T-cell (primary cell): ENCODE results near the gene EEF2. TPM values are rescaled to one million over a fixed set of nuclear protein-coding genes. Genes with fewer than 3 reads are reported as not detected.

Experiments used
- ATAC-seq, 4 experiments: fragments of 200-7000 bp in 3 of 4; fragments of 150-1000 bp in 1 of 4; cut with Tn5 transposase; replicated peaks in 1 of 4; 1 replicate in 3 of 4; 2 replicates in 1 of 4; pipeline ENCODE4 v1.10.0; 2021; ENCODE audit warnings: moderate library complexity in 3 of 4, mild to moderate bottlenecking in 2 of 4, moderate number of reproducible peaks in 1 of 4
- CTCF ChIA-PET, 2 donors: fragments of 300-600 bp; sonication (Branson Sonifier 250); formaldehyde crosslinking; loops; one replicate each; lab custom pipeline; 2022; ENCODE audit warnings: antibody characterized with exemption in 2 of 2; lab: Charles Lee
- POLR2A ChIA-PET, 2 donors: fragments of 300-600 bp; sonication (Branson Sonifier 250); formaldehyde crosslinking; loops; one replicate each; lab custom pipeline; 2022; ENCODE audit warnings: antibody characterized with exemption in 2 of 2; lab: Charles Lee
- DNase-seq, 35 experiments: peaks; one replicate each; pipeline versions ENCODE4 v3.0.0 to v3.0.0-alpha.2; 2013 to 2023
- H3K27ac ChIP-seq: one replicate; pipeline ENCODE4 v1.5.1; 2013; ENCODE audit warnings: low read length
- H3K27me3 ChIP-seq, 2 experiments: replicated peaks in 1 of 2; 1 replicate in 1 of 2; 2 replicates in 1 of 2; pipeline versions ENCODE4 v1.6.1 to v1.7.0; 2013; ENCODE audit warnings: low read length in 1 of 2, mixed read lengths in 1 of 2; ENCODE audit not compliant: control insufficient read depth in 2 of 2, insufficient read depth in 2 of 2; ENCODE audit errors: extremely low read depth in 1 of 2
- H3K36me3 ChIP-seq, 2 donors: 1 replicate in 1 of 2; 2 replicates in 1 of 2; pipeline versions ENCODE4 v1.6.1 to v1.7.0; 2013; ENCODE audit warnings: low read length in 1 of 2; ENCODE audit not compliant: control insufficient read depth in 2 of 2, insufficient read depth in 1 of 2; ENCODE audit errors: extremely low read depth in 1 of 2
- H3K4me1 ChIP-seq, 2 experiments: 1 replicate in 1 of 2; 2 replicates in 1 of 2; pipeline versions ENCODE4 v1.6.1 to v1.7.0; 2013; ENCODE audit warnings: low read length in 2 of 2, mixed read lengths in 1 of 2; ENCODE audit not compliant: insufficient read depth in 2 of 2, control insufficient read depth in 1 of 2; ENCODE audit errors: extremely low read depth in 1 of 2
- H3K4me3 ChIP-seq, 2 donors: 1 replicate in 1 of 2; 2 replicates in 1 of 2; pipeline versions ENCODE4 v1.5.1 to v1.7.0; 2013; ENCODE audit warnings: mild to moderate bottlenecking in 2 of 2, low read length in 1 of 2, moderate library complexity in 1 of 2; ENCODE audit not compliant: control insufficient read depth in 1 of 2; ENCODE audit errors: extremely low read depth in 1 of 2
- H3K9me3 ChIP-seq: 2 replicates; pipeline ENCODE4 v1.7.0; 2013
- H3K27ac Mint-ChIP-seq, 2 donors: one replicate each; pipeline ENCODE4 v1.8.0; 2020 to 2021; ENCODE audit warnings: mild to moderate bottlenecking in 2 of 2, mixed read lengths in 2 of 2
- H3K27me3 Mint-ChIP-seq, 2 donors: one replicate each; pipeline ENCODE4 v1.8.0; 2021 to 2022; ENCODE audit warnings: mixed read lengths in 2 of 2
- H3K36me3 Mint-ChIP-seq: one replicate; pipeline ENCODE4 v1.8.0; 2021; ENCODE audit warnings: mixed read lengths
- H3K4me1 Mint-ChIP-seq, 3 donors: one replicate each; pipeline ENCODE4 v1.8.0; 2020 to 2022; ENCODE audit warnings: mixed read lengths in 3 of 3, mild to moderate bottlenecking in 1 of 3
- H3K4me3 Mint-ChIP-seq, 3 donors: one replicate each; pipeline ENCODE4 v1.8.0; 2020 to 2022; ENCODE audit warnings: mild to moderate bottlenecking in 3 of 3, mixed read lengths in 3 of 3, moderate library complexity in 3 of 3
- H3K9me3 Mint-ChIP-seq, 3 donors: one replicate each; pipeline ENCODE4 v1.8.0; 2020 to 2022; ENCODE audit warnings: mixed read lengths in 3 of 3
- WGBS: methylation state at CpG from one replicate; pipeline ENCODE4 v1.1.5; 2013; ENCODE audit warnings: missing lambda C conversion rate; ENCODE audit not compliant: insufficient coverage; 5-methylcytosine and 5-hydroxymethylcytosine counted together
- total RNA-seq, 35 experiments: library from RNA in 6 of 35; stranded (reverse) in 6 of 35; fragments of 120-200 nt in 1 of 35; gene quantifications; one replicate each; pipeline versions ENCODE4 v1.2.1 to v1.2.4 and lab custom pipeline; 2013 to 2026

The EEF2 gene
- 1,000 to 10,000 TPM; 2,379 to 2,775 (median 2,439) TPM for total RNA-seq
- 2,601 TPM for total RNA-seq (2013)
- 2,595 to 4,141 (median 3,233) reads per million in 29 experiments for total RNA-seq (lab: John Stamatoyannopoulos, UW)

DNA sequence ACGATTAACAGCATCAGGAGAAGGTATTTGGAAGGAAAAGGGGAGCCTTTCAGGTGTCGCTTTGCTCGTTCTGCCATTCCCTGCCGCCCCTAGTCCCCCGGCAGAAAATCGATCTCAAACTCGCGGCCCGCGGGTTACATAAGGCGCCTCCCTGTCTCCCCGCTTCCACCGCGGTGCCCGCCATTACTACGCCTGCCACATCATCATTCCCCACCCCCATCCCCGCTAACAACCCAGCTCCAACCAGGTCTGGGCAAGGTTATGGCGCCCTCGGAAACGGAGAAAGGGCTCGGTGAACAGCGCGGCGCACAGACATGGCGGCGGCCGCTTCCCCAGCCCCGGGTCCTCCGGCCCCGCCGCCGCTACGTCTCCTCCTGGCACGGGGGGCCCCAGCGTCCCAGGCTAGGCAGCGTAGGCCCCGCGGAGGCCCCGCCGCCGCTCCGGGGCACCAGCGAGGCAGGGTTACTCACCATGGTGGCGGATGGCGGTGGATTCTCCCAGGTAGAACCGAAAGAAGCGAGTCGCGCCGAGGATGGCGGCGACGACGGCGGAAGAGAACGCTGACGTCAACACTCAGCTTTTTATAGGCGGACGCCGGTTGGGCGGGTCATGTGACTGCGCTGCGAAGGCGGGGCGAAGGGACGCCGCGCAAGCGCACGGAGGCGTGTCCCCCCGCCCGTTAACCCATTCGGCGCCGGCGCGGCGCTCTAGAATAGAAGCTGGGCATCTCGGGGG, at the start of gene EEF2:
Gene EEF2 (minus strand): TSS at position 556 of the 735 bp plus-strand sequence. CDS start 83 bp downstream, at position 473.
- peaks cover 52 to 57% (median 54%) of the 10 kb centered on the region in 3 donors for H3K4me1 Mint-ChIP-seq
- ChIA-PET POLR2A (interaction anchor here (0.6 to 1.1 kb wide), 6 partner anchors 14 to 1470 kb away, joined by 3 to 4 read pairs (median 3); no protein-coding TSS in a partner anchor), CTCF (interaction anchor here (0.5 to 1.0 kb wide), 5 partner anchors 14 to 81 kb away, joined by 3 to 6 read pairs (median 3); partner anchors contain the start of genes DAPK3 (in 1 of the 2) and PIAS4 (in 1 of the 2))
- no peaks in the 10 kb centered on the region for H3K9me3 ChIP-seq
- H3K4me3 ChIP-seq, result peak within 1 kb of the TSS; percentile 89 to 90
- peaks cover 33% of the 10 kb centered on the region for H3K36me3 Mint-ChIP-seq
- peak within 1 kb of the TSS; percentile 92 for H3K27ac ChIP-seq
- no peaks in the 10 kb centered on the region for H3K27me3 Mint-ChIP-seq
- H3K4me3 Mint-ChIP-seq, result peak within 1 kb of the TSS; percentile 92 to 97 (median 95)
- DNase-seq (peak; percentile 78 to 97 (median 90)), ATAC-seq (peak; percentile 60 to 68 (median 63))
- under 1% methylated on average over 77 of the region's 80 CpGs for WGBS
- peaks cover 30 to 69% of the 10 kb centered on the region in 2 experiments for H3K4me1 ChIP-seq
- H3K36me3 ChIP-seq, result peaks cover 37 to 42% of the 10 kb centered on the region in 2 donors
- peak within 1 kb of the TSS; percentile 94 to 96 for H3K27ac Mint-ChIP-seq
- no peaks in the 10 kb centered on the region for H3K27me3 ChIP-seq
- H3K9me3 Mint-ChIP-seq, result no peaks in the 10 kb centered on the region

- Histone ChIP-seq H3K27me3 (no peaks in the 10 kb centered on the region), H3K9me3 (no peaks in the 10 kb centered on the region), H3K27ac (no peak overlapping the region), H3K4me1 (no peaks in the 10 kb centered on the region), H3K4me3 (no peak overlapping the region), H3K36me3 (peaks cover 27 to 30% of the 10 kb centered on the region in 2 donors)
- Mint-ChIP-seq H3K27me3 (no peaks in the 10 kb centered on the region), H3K36me3 (no peaks in the 10 kb centered on the region), H3K4me3 (no peak overlapping the region), H3K9me3 (no peaks in the 10 kb centered on the region), H3K27ac (peak overlapping the region in 1 of 2 donors; percentile 34), H3K4me1 (no peaks in the 10 kb centered on the region)
- DNase-seq, result no peak
- ChIA-PET CTCF (no interaction called here), POLR2A (no interaction called here)
- ATAC-seq, result peak in 1 of 4 experiments; percentile 11
- WGBS, result 92% methylated on average over 28 of the region's 34 CpGs
Measured at GRCh38 chr19:4034048-4035017, 49.1 kb upstream of the EEF2 start.

DNA sequence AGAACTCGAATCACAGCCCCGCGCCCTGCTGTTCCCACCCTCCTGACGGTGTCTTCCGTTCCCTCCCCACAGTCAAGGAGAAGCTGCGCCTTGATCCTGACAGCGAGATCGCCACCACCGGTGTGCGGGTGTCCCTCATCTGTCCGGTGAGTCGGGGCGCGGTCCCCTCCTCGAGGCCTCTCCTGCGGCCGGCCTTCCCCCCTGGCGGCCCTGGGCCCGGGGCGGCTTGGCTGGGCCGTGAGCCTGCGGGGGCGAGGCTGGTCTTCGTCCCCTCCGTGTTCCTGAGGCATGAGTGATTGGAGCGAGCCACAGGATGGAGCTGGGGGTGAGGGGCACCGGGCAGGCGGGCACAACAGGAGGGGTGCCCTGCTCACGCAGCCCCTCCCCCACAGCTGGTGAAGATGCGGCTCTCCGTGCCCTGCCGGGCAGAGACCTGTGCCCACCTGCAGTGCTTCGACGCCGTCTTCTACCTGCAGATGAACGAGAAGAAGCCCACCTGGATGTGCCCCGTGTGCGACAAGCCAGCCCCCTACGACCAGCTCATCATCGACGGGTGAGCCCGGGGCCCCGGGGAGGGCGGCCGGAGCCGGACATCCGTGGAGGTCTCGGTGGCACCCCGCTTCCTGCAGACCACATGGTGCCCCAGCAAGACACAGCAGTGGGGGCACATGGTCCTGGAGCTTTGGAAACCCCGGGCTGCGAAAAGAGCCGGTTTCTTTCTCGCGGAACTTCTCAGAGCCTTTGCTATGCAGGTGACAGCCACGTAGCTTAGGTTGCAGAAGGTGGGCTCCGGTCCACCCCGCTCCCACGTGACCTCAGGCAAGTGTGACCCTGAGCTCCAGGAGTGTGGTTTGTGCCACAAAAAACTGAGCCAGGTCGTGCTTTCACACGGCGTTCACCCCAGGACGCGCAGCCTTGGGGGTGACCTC, 48.0 kb upstream of the EEF2 start:
- H3K9me3 Mint-ChIP-seq, result no peaks in the 10 kb centered on the region
- ChIA-PET POLR2A (no interaction called here), CTCF (no interaction called here)
- Histone ChIP-seq H3K36me3 (peaks cover 23 to 30% of the 10 kb centered on the region in 2 donors), H3K27ac (no peak overlapping the region), H3K4me3 (no peak overlapping the region), H3K4me1 (no peaks in the 10 kb centered on the region), H3K27me3 (no peaks in the 10 kb centered on the region), H3K9me3 (no peaks in the 10 kb centered on the region)
- no peak overlapping the region for H3K27ac Mint-ChIP-seq
- DNase-seq (no peak), ATAC-seq (no peak)
- H3K4me3 Mint-ChIP-seq, result no peak overlapping the region
- H3K27me3 Mint-ChIP-seq, result no peaks in the 10 kb centered on the region
- WGBS, result 94% methylated on average over 46 of the region's 63 CpGs
- no peaks in the 10 kb centered on the region for H3K36me3 Mint-ChIP-seq
- H3K4me1 Mint-ChIP-seq, result no peaks in the 10 kb centered on the region

DNA sequence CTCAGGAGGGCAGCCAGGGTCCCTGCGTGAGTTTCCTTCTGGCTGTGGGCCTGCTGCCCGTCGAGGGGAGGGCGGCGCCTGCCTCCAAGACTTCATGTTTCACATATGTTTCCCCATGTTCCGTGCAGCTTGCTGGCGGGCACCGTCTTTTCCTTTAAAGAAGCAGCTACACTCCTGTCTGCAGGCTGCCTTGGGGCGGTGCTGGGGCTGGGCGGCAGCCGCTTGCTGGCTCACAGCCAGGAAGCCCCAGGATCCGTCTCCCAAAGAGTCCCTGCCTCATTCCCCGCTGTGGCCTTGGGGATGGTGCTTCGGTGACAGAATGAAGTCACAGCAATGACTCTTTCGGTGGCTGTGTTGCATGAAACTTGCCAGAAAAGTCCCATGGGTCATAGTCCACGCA, 47.2 kb upstream of the EEF2 start:
- CTCF ChIA-PET, result no interaction called here
- no peak overlapping the region for H3K4me3 Mint-ChIP-seq

GRCh38 chr19:4031420-4031819, 46.2 kb upstream of the EEF2 start:
- DNase-seq (no peak), ATAC-seq (no peak)
- no peaks in the 10 kb centered on the region for H3K9me3 Mint-ChIP-seq
- Histone ChIP-seq H3K9me3 (no peaks in the 10 kb centered on the region), H3K36me3 (peaks cover 16 to 26% of the 10 kb centered on the region in 2 donors), H3K4me3 (no peak overlapping the region), H3K4me1 (no peaks in the 10 kb centered on the region), H3K27ac (no peak overlapping the region), H3K27me3 (no peaks in the 10 kb centered on the region)
- no peaks in the 10 kb centered on the region for H3K27me3 Mint-ChIP-seq
- POLR2A ChIA-PET, result no interaction called here
- no peak overlapping the region for H3K4me3 Mint-ChIP-seq
- H3K36me3 Mint-ChIP-seq, result no peaks in the 10 kb centered on the region
- 92% methylated on average over 2 of the region's 11 CpGs for WGBS
- CTCF ChIA-PET, result no interaction called here
- no peaks in the 10 kb centered on the region for H3K4me1 Mint-ChIP-seq
- no peak overlapping the region for H3K27ac Mint-ChIP-seq

More for the DNA sequence above, 47.2 kb upstream of the EEF2 start:
- no peaks in the 10 kb centered on the region for H3K27me3 Mint-ChIP-seq
- DNase-seq (no peak), ATAC-seq (no peak)
- Histone ChIP-seq H3K27me3 (no peaks in the 10 kb centered on the region), H3K27ac (no peak overlapping the region), H3K36me3 (peaks cover 19 to 30% of the 10 kb centered on the region in 2 donors), H3K9me3 (no peaks in the 10 kb centered on the region), H3K4me3 (no peak overlapping the region), H3K4me1 (no peaks in the 10 kb centered on the region)
- no peaks in the 10 kb centered on the region for H3K4me1 Mint-ChIP-seq
- no peaks in the 10 kb centered on the region for H3K36me3 Mint-ChIP-seq
- WGBS, result 93% methylated on average over 11 of the region's 16 CpGs
- H3K9me3 Mint-ChIP-seq, result no peaks in the 10 kb centered on the region
- no peak overlapping the region for H3K27ac Mint-ChIP-seq
- POLR2A ChIA-PET, result no interaction called here
